GM21447 (cell line): ENCODE measurements around the gene SPAG6.
A peak's percentile ranks its signal among the peaks of the same experiment; 100 is the strongest.
"Not testable (repeated sequence)": the region's sequence is repeated elsewhere in the genome, so short reads cannot be mapped to it uniquely, and the experiment has no call there.

Experiments
- ATAC-seq: cut with Tn5 transposase; IDR thresholded peaks from one replicate; pipeline ENCODE4 v1.9.1; 2021; ENCODE audit not compliant: unreplicated experiment

SPAG6 gene

GRCh38 chr10:22345301-22346095, at the start of gene SPAG6:
SPAG6 (plus strand) TSS chr10:22345496; CDS start chr10:22345612, 116 bp downstream.
- ATAC-seq: no peak

GRCh38 chr10:22301193-22301592, 44.1 kb upstream of the SPAG6 start:
- ATAC-seq: no peak

- ATAC-seq: no peak
These were observed 41.8 kb upstream of the SPAG6 start for GRCh38 chr10:22303461-22303860.

- ATAC-seq: no peak
These were observed 39.6 kb upstream of the SPAG6 start for GRCh38 chr10:22305721-22306120.

GRCh38 chr10:22308390-22308789, 36.9 kb upstream of the SPAG6 start:
- peak; percentile 98 for ATAC-seq

- no peak for ATAC-seq
These were observed 35.9 kb upstream of the SPAG6 start for GRCh38 chr10:22309180-22310000.

- not testable (repeated sequence) for ATAC-seq
These were observed 35.3 kb upstream of the SPAG6 start for GRCh38 chr10:22310012-22310411.

GRCh38 chr10:22310928-22311327, 34.4 kb upstream of the SPAG6 start:
- no peak for ATAC-seq

GRCh38 chr10:22314852-22315251, 30.4 kb upstream of the SPAG6 start:
- no peak for ATAC-seq

- peak; percentile 16 for ATAC-seq
These were observed 29.6 kb upstream of the SPAG6 start for GRCh38 chr10:22315455-22316285.

GRCh38 chr10:22316286-22317075, 28.8 kb upstream of the SPAG6 start, which contains the start of gene COMMD3:
COMMD3 (plus strand) TSS chr10:22316388; CDS start chr10:22316418, 30 bp downstream.
- ATAC-seq: peak; percentile 66

GRCh38 chr10:22317076-22317370, 28.3 kb upstream of the SPAG6 start:
- ATAC-seq: peak; percentile 27

GRCh38 chr10:22317771-22318565, 27.3 kb upstream of the SPAG6 start:
- ATAC-seq: no peak

- no peak for ATAC-seq
These were observed 26.5 kb upstream of the SPAG6 start for GRCh38 chr10:22318772-22319171.

- ATAC-seq: no peak
These were observed 25.7 kb upstream of the SPAG6 start for GRCh38 chr10:22319547-22319979.

GRCh38 chr10:22319980-22320558, 25.2 kb upstream of the SPAG6 start:
- no peak for ATAC-seq

- no peak for ATAC-seq
These were observed 24.6 kb upstream of the SPAG6 start, which contains the start of gene BMI1 for GRCh38 chr10:22320591-22321155. BMI1 (plus strand) TSS chr10:22321099; CDS start chr10:22326450, 5,351 bp downstream.

GRCh38 chr10:22321156-22321923, 24.0 kb upstream of the SPAG6 start:
- no peak for ATAC-seq
